GM19438 (cell line): ENCODE data around the gene RTN1.
A peak's percentile ranks its signal among the peaks of the same experiment; 100 is the strongest.

Experiments
- ATAC-seq: cut with Tn5 transposase; IDR thresholded peaks from one replicate; pipeline ENCODE4 v1.9.1; 2021; ENCODE audit warnings: low read depth; ENCODE audit not compliant: unreplicated experiment

Gene RTN1

GRCh38 chr14:59870277-59871165, at the start of gene RTN1:
TSS of gene RTN1 (minus strand) at chr14:59870776. CDS start at chr14:59870630, 146 bp downstream.
- ATAC-seq = peak; percentile 65

- no peak for ATAC-seq
Observed at GRCh38 chr14:59920378-59920683, 49.8 kb upstream of the RTN1 start.

GRCh38 chr14:59919570-59920377, 49.2 kb upstream of the RTN1 start, which contains the start of gene LRRC9:
TSS of gene LRRC9 (plus strand) at chr14:59920144.
- ATAC-seq = no peak

- ATAC-seq = no peak
Observed at GRCh38 chr14:59918824-59919569, 48.4 kb upstream of the RTN1 start.

- ATAC-seq = no peak
Observed at GRCh38 chr14:59913187-59913586, 42.6 kb upstream of the RTN1 start.

- no peak for ATAC-seq
Observed at GRCh38 chr14:59912443-59912842, 41.9 kb upstream of the RTN1 start.

GRCh38 chr14:59905188-59905587, 34.6 kb upstream of the RTN1 start:
- no peak for ATAC-seq

GRCh38 chr14:59904184-59904583, 33.6 kb upstream of the RTN1 start:
- no peak for ATAC-seq

- ATAC-seq = no peak
Observed at GRCh38 chr14:59900556-59900955, 30.0 kb upstream of the RTN1 start.

GRCh38 chr14:59897757-59898383, 27.3 kb upstream of the RTN1 start:
- no peak for ATAC-seq

GRCh38 chr14:59895721-59896120, 25.1 kb upstream of the RTN1 start:
- no peak for ATAC-seq

- ATAC-seq = no peak
Observed at GRCh38 chr14:59890676-59891075, 20.1 kb upstream of the RTN1 start.

- ATAC-seq = no peak
Observed at GRCh38 chr14:59882957-59883356, 12.4 kb upstream of the RTN1 start.

- ATAC-seq = no peak
Observed at GRCh38 chr14:59871166-59871495, 555 bp upstream of the RTN1 start.

- ATAC-seq = no peak
Observed at GRCh38 chr14:59869381-59870255, 958 bp downstream of the RTN1 start.

GRCh38 chr14:59868021-59868420, 2.6 kb downstream of the RTN1 start:
- ATAC-seq = no peak

GRCh38 chr14:59863806-59864525, 6.6 kb downstream of the RTN1 start:
- ATAC-seq = no peak

GRCh38 chr14:59857328-59857727, 13.2 kb downstream of the RTN1 start:
- no peak for ATAC-seq

GRCh38 chr14:59852350-59852749, 18.2 kb downstream of the RTN1 start:
- no peak for ATAC-seq
